HepG2 (cell line): Measurements from ENCODE around the gene PPIL3. TPM values are rescaled to one million over a fixed set of nuclear protein-coding genes. Genes with fewer than 3 reads are reported as not detected.

ENCODE experiments used
- CENPT ChIP-seq: sonication (generic); formaldehyde crosslinking; IDR thresholded peaks from 2 replicates; pipeline ENCODE4 v1.8.0; 2022; ENCODE audit warnings: low read depth, mild to moderate bottlenecking, moderate library complexity, missing genetic modification reagents
- GMEB1 ChIP-seq: sonication (generic); formaldehyde crosslinking; IDR thresholded peaks from 2 replicates; pipeline ENCODE4 v1.5.1; 2020; ENCODE audit warnings: missing genetic modification reagents, mild to moderate bottlenecking, borderline replicate concordance
- HCFC1 ChIP-seq: fragments of 150-350 bp; IDR thresholded peaks from 2 replicates; pipeline ENCODE4 v1.6.1; 2014; ENCODE audit warnings: low read depth, low read length
- MAFF ChIP-seq: IDR thresholded peaks from 2 replicates; pipeline ENCODE4 v1.6.1; 2011; ENCODE audit warnings: low read depth, low read length, improper control_type of control experiment
- MBNL3 ChIP-seq: fragments of 250-450 bp; sonication (Bioruptor Pico); conservative IDR thresholded peaks from 2 replicates; pipeline ENCODE4 v1.8.0; 2022; ENCODE audit warnings: mild to moderate bottlenecking, inconsistent platforms
- MTA1 ChIP-seq: sonication (generic); formaldehyde crosslinking; IDR thresholded peaks from 2 replicates; pipeline ENCODE4 v1.4.0; 2020; ENCODE audit warnings: missing genetic modification reagents, mild to moderate bottlenecking, borderline replicate concordance
- PAF1 ChIP-seq: IDR thresholded peaks from 2 replicates; pipeline ENCODE4 v1.6.1; 2016; ENCODE audit warnings: missing genetic modification reagents, missing compliant biosample characterization
- RARA ChIP-seq: IDR thresholded peaks from 2 replicates; pipeline ENCODE4 v1.6.1; 2016; ENCODE audit warnings: missing genetic modification reagents, missing compliant biosample characterization
- SRSF4 ChIP-seq: fragments of 200-400 bp; formaldehyde crosslinking; IDR thresholded peaks from one replicate; pipeline ENCODE4 v1.6.1; 2018; ENCODE audit warnings: mild to moderate bottlenecking, low read depth, low read length, moderate library complexity; ENCODE audit not compliant: poor library complexity, severe bottlenecking
- TBP ChIP-seq: sonication (generic); formaldehyde crosslinking; IDR thresholded peaks from 2 replicates; pipeline ENCODE4 v1.5.0; 2020; ENCODE audit warnings: missing genetic modification reagents
- ZBTB7A ChIP-seq: sonication (generic); formaldehyde crosslinking; IDR thresholded peaks from 2 replicates; pipeline ENCODE4 v1.8.0; 2022; ENCODE audit warnings: mild to moderate bottlenecking, missing genetic modification reagents
- ZHX2 ChIP-seq, 2 experiments: sonication (generic) in 1 of 2; formaldehyde crosslinking in 1 of 2; IDR thresholded peaks; 2 replicates each; pipeline versions ENCODE4 v1.6.1 to v1.9.0; 2014 to 2022; ENCODE audit warnings: antibody characterized with exemption in 1 of 2, borderline replicate concordance in 1 of 2, inconsistent platforms in 1 of 2, low read depth in 1 of 2, missing genetic modification reagents in 1 of 2
- ZNF17 ChIP-seq: sonication (generic); formaldehyde crosslinking; IDR thresholded peaks from 2 replicates; pipeline ENCODE4 v1.5.0; 2020; ENCODE audit warnings: mild to moderate bottlenecking, missing genetic modification reagents
- ZSCAN30 ChIP-seq: sonication (generic); formaldehyde crosslinking; IDR thresholded peaks from 2 replicates; pipeline ENCODE4 v1.5.0; 2020; ENCODE audit warnings: mild to moderate bottlenecking, missing genetic modification reagents
- ZXDC ChIP-seq: sonication (generic); formaldehyde crosslinking; IDR thresholded peaks from 2 replicates; pipeline ENCODE4 v1.5.0; 2020; ENCODE audit warnings: mild to moderate bottlenecking, missing genetic modification reagents
- polyA plus RNA-seq, 8 experiments: library from polyadenylated mRNA; depleted of rRNA in 3 of 8; stranded (reverse) in 7 of 8; unstranded in 1 of 8; fragments of >200 nt; fragmentation: Illumina TruSeq in 4 of 8; extraction: Trizol in 4 of 8; gene quantifications; 2 replicates each; pipeline versions ENCODE4 v1.2.1 to v1.2.3, GENCODE V29; 2011 to 2016; ENCODE audit warnings: low read depth in 4 of 8, missing spikeins in 1 of 8, mixed read lengths in 1 of 8; ENCODE audit not compliant: insufficient read depth in 1 of 8
- total RNA-seq, 5 experiments: library from RNA; depleted of rRNA; stranded (reverse); fragments of >200 nt; fragmentation: Illumina TruSeq; extraction: Trizol; gene quantifications; 2 replicates each; pipeline ENCODE4 v1.2.3, GENCODE V29; 2016; ENCODE audit warnings: low read depth in 1 of 5

Gene PPIL3
- total and polyA plus RNA-seq, 2 of the 13 experiments (the other 11 are each of a cell fraction or from before 2014, with no cell fraction given): 98.7 to 107 TPM

- TF ChIP-seq CENPT (CRISPR knock-in tag) (peak; percentile 86; the same call in 1 of the 2 replicates), TBP (CRISPR knock-in tag) (no peak), PAF1 (no peak), ZNF17 (CRISPR knock-in tag) (no peak), SRSF4 (no peak), ZSCAN30 (CRISPR knock-in tag) (no peak; the same call in 1 of the 2 replicates), MBNL3 (CRISPR knock-in tag) (no peak), MTA1 (CRISPR knock-in tag) (peak; percentile 24; the same call in 1 of the 2 replicates), ZHX2 (IDR thresholded peaks at IDR 0.05; ENCODE audit: low read depth) (peak; percentile 75), ZHX2 (CRISPR knock-in tag; IDR thresholded peaks at IDR 0.05; ENCODE audit: borderline replicate concordance) (no peak), HCFC1 (peak; percentile 77), ZXDC (CRISPR knock-in tag) (no peak), ZBTB7A (no peak), RARA (CRISPR knock-in tag) (peak; percentile 7; the same call in 1 of the 2 replicates), MAFF (no peak), GMEB1 (CRISPR knock-in tag) (peak; percentile 77; the same call in 1 of the 2 replicates)
These were observed at the start of gene PPIL3, which contains the start of gene NIF3L1 (continued) for GRCh38 chr2:200888704-200889625.
